GM19467 (cell line): Measurements from ENCODE around the gene MAEA.

Experiments
- ATAC-seq: cut with Tn5 transposase; IDR thresholded peaks from one replicate; pipeline ENCODE4 v1.9.1; 2021; ENCODE audit warnings: mild to moderate bottlenecking, moderate library complexity; ENCODE audit not compliant: unreplicated experiment

MAEA gene

GRCh38 chr4:1289207-1290164 lies at the start of gene MAEA:
Gene MAEA, plus strand, starts transcription at chr4:1289891. Its CDS starts 23 bp downstream, at chr4:1289914.
- ATAC-seq = peak; percentile 95

DNA sequence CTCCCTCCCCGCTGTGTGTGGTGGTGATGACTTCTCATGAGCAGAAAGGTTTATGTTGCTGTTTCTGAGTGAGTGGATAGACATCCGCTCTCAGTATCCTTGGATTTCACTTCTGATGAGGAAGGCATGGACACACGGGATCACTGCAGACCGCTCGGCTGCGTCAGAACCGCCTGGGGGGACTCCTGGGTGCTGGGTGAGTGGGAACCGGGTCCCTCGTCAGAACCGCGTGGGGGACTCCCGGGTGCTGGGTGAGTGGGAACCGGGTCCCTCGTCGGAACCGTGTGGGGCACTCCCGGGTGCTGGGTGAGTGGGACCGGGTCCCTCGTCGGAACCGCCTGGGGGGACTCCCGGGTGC lies 49.8 kb upstream of the MAEA start:
- no peak for ATAC-seq

- ATAC-seq = no peak
Observed at GRCh38 chr4:1240721-1241465, 48.8 kb upstream of the MAEA start.

DNA sequence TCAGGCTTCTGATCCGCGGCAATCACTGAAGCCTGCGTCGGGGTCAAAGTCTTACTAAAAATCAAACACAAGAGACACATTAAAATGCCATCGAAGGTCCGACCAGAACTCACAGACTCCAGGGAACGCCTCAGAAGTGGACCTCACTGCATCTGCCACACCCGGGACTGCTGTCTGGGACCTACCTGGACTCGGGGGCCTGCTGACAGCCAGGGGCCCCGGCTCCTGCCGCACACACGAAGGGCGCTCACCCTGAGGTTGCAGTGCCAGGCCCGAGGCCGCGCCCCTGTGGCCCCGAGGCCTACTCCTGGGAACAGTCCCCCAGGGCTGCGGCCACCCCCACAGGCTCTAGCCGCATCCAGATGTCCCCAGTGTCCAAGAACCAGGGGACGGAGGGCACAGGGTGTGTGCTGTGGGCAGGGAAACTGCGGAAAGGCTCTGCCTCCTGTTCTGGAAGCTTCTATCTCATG lies 48.2 kb upstream of the MAEA start:
- ATAC-seq = no peak

- ATAC-seq = no peak
Observed at GRCh38 chr4:1241936-1242505, 47.7 kb upstream of the MAEA start.

- ATAC-seq = no peak
Observed at GRCh38 chr4:1242506-1243450, 46.9 kb upstream of the MAEA start.

GRCh38 chr4:1243451-1244080 lies 46.1 kb upstream of the MAEA start:
- ATAC-seq = no peak

GRCh38 chr4:1244081-1244977 lies 45.4 kb upstream of the MAEA start:
- no peak for ATAC-seq

- no peak for ATAC-seq
Observed at GRCh38 chr4:1244978-1245471, 44.7 kb upstream of the MAEA start.

DNA sequence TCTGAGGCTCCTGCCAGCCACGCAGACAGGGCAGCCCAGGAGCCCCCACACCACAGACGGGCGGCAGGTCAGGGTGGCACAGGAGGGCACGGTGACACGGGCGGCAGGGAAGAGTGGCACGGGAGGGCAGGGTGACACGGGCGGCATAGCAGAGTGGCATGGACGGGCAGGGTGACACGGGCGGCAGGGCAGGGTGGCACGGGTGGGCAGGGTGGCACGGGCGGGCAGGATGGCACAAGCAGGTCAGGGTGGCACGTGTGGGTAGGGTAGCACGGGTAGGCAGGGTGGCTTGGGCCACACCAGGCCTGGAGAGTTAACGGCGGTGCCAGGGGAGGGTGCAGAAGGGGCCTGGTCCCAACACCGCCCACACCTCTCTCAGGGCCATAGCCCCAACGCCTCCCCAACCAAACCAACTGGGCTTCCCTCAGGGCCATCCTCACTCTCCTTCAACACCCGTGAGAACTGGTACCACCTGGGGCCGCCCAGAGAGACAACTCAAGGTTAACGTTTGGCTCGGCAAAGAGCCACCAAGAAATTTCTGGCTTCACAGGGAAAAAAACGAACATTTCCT lies 44.1 kb upstream of the MAEA start:
- ATAC-seq = no peak

GRCh38 chr4:1246111-1246881 lies 43.4 kb upstream of the MAEA start:
- ATAC-seq = no peak

DNA sequence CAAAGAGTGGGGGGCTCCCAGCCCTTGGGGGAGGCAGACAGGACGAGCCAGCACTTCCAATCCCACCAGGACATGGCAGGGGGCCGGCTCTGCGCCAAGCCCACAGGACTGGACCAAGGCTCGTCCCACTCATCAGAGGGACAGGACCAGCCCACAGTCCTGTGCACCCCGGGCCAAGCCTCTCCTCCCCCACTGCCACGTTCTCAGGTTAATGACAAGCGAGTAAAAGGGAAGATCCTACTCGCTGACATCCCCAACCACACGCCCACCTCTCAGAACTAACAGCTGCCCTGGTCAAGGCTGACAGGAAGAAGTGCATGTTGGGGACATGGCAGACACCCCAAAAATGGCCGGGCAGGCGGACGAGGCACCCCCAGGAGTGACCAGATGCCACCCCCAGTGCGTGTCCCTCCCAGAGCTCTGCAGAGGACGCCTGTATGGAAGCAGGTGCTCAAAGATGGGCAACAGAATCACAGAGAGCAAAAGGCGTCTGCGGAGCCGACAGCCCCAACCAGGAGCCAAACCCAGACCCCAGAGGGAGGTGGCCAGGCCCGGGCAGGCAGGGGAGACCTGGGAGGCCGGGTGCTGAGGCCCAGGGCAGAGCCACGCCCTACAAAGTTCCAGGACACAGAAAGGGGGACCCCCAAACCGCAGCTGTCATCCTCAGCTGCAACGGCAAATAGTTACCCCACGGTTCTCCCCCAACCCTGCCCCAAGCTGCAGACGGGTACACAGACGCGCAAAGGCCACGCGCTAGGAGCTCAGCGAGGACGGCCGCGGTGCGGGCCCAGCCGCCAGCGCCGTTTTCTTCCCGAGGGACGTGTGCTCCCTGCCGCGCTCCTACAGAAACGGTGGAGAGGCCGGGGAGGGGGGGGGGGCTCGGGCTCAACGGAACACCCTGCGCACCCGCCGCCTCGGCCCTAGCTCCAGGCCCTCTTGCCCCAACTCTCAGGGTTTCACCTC lies 42.5 kb upstream of the MAEA start:
- no peak for ATAC-seq

DNA sequence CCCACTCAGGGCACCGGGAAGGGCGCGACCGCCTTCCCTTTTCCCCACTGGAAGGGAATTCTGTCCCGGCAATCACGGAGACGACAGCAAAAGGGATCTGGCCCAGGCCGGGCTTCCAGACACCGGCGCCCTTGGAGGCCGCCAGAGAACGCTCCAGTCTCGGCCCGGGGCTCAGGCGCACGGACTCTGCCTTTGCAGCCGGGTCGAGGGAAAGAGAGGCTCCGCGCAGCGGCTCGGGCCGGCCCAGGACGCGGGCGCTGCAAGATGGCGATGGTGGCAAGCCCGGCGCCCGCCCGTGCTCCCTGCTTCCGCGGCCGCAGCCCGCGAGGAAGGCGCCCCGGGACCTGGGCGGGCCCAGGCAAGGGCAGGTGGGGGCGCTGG lies 41.8 kb upstream of the MAEA start:
- peak; percentile 13 for ATAC-seq

- ATAC-seq = peak; percentile 39
Observed at GRCh38 chr4:1248245-1249147, 41.2 kb upstream of the MAEA start, which contains the start of gene CTBP1. Gene CTBP1, minus strand, starts transcription at chr4:1249130. Its CDS starts 7,799 bp downstream, at chr4:1241331.

GRCh38 chr4:1249148-1249730 lies 40.5 kb upstream of the MAEA start:
- peak; percentile 50 for ATAC-seq
